OCI-LY7 (cell line): Measurements from ENCODE around the gene NFATC1. TPM values are rescaled to one million over a fixed set of nuclear protein-coding genes. Genes with fewer than 3 reads are reported as not detected.
A peak's percentile ranks its signal among the peaks of the same experiment; 100 is the strongest.

ENCODE experiments used
- BruUV-seq: library from RNA; stranded (reverse); fragments of 400-500 nt; replicated peaks from 2 replicates; lab custom pipeline; 2021; lab: Mats Ljungman, UMichigan
- CTCF ChIA-PET: fragments of 300-600 bp; sonication (Branson Sonifier 250); formaldehyde crosslinking; loops from one replicate; lab custom pipeline; 2022; ENCODE audit warnings: antibody characterized with exemption; ENCODE audit not compliant: unreplicated experiment; lab: Charles Lee
- POLR2A ChIA-PET: fragments of 300-600 bp; sonication (Branson Sonifier 250); formaldehyde crosslinking; loops from one replicate; lab custom pipeline; 2022; ENCODE audit warnings: antibody characterized with exemption; lab: Charles Lee
- DNase-seq: peaks from one replicate; pipeline ENCODE4 v3.0.0-alpha.2; 2015; ENCODE audit warnings: low spot score
- H2AFZ ChIP-seq: fragments of 200-600 bp; sonication (generic), shearing (Covaris generic); 2 replicates; pipeline ENCODE4 v1.6.1; 2014; ENCODE audit warnings: mild to moderate bottlenecking, antibody characterized with exemption, low read length, moderate library complexity
- H3K27ac ChIP-seq: fragments of 200-600 bp; sonication (generic); 2 replicates; pipeline ENCODE4 v1.5.1; 2014; ENCODE audit warnings: mixed run types, low read depth, mild to moderate bottlenecking, moderate library complexity, low read length, inconsistent platforms; ENCODE audit not compliant: poor library complexity, severe bottlenecking
- H3K36me3 ChIP-seq: fragments of 200-600 bp; sonication (generic); 2 replicates; pipeline ENCODE4 v1.6.1; 2014; ENCODE audit warnings: mild to moderate bottlenecking, antibody characterized with exemption, low read length, moderate library complexity, mixed read lengths; ENCODE audit not compliant: insufficient read depth
- H3K4me1 ChIP-seq: fragments of 200-600 bp; sonication (generic); 2 replicates; pipeline ENCODE4 v1.5.1; 2014; ENCODE audit warnings: mild to moderate bottlenecking, low read length; ENCODE audit not compliant: insufficient read depth, poor library complexity, severe bottlenecking
- H3K4me2 ChIP-seq: fragments of 200-600 bp; sonication (generic); 2 replicates; pipeline ENCODE4 v1.6.1; 2014; ENCODE audit warnings: mild to moderate bottlenecking, low read length
- H3K4me3 ChIP-seq: fragments of 200-600 bp; sonication (generic); 2 replicates; pipeline ENCODE4 v1.5.1; 2014; ENCODE audit warnings: mild to moderate bottlenecking, low read depth, low read length; ENCODE audit not compliant: poor library complexity, severe bottlenecking
- H3K79me2 ChIP-seq: fragments of 200-600 bp; sonication (generic); 2 replicates; pipeline ENCODE4 v1.6.1; 2016; ENCODE audit warnings: low read depth, mild to moderate bottlenecking, low read length, moderate library complexity, mixed read lengths; ENCODE audit not compliant: insufficient read depth
- H3K9me2 ChIP-seq: fragments of 200-600 bp; sonication (generic); 2 replicates; pipeline ENCODE4 v1.6.1; 2016; ENCODE audit warnings: mild to moderate bottlenecking, low read length, mixed read lengths; ENCODE audit not compliant: insufficient read depth
- H3K9me3 ChIP-seq: fragments of 200-600 bp; sonication (generic); 2 replicates; pipeline ENCODE4 v1.6.1; 2014; ENCODE audit warnings: mild to moderate bottlenecking, mixed run types, low read length, mixed read lengths
- H4K20me1 ChIP-seq: fragments of 200-600 bp; sonication (generic); 2 replicates; pipeline ENCODE4 v1.6.1; 2014; ENCODE audit warnings: mild to moderate bottlenecking, antibody characterized with exemption, low read length, moderate library complexity, mixed read lengths; ENCODE audit not compliant: insufficient read depth
- CTCF ChIP-seq: fragments of 200-600 bp; sonication (generic); conservative IDR thresholded peaks from 2 replicates; pipeline ENCODE4 v1.5.1; 2014; ENCODE audit warnings: mild to moderate bottlenecking, antibody characterized with exemption, low read length, moderate library complexity, mixed read lengths
- EZH2phosphoT487 ChIP-seq: fragments of 200-600 bp; sonication (generic); IDR thresholded peaks from 2 replicates; pipeline ENCODE4 v1.6.1; 2018; ENCODE audit warnings: low read depth, borderline replicate concordance, mild to moderate bottlenecking, mixed run types, antibody characterized with exemption, low read length, moderate library complexity, mixed read lengths
- intact Hi-C: fragments of 100-400 bp; cut with micrococcal nuclease; formaldehyde crosslinking; loops from one replicate; pipeline ENCODE4 v1.10.0; 2022; ENCODE audit not compliant: unreplicated experiment
- total RNA-seq, 2 experiments: library from RNA; depleted of rRNA in 1 of 2; stranded (reverse); fragments of >200 nt in 1 of 2; shearing (Covaris generic) in 1 of 2; gene quantifications; 2 replicates each; pipeline ENCODE4 v1.2.3, GENCODE V29; 2014 to 2022

Gene NFATC1
- total RNA-seq, 2 experiments from 2014 or later: 23.6 to 50.4 TPM

- Histone ChIP-seq H4K20me1 (no peaks in the 10 kb centered on the region), H3K79me2 (peaks cover 14% of the 10 kb centered on the region; the same call in 1 of the 2 replicates), H3K4me2 (peak overlapping the region; percentile 86), H3K9me2 (no peaks in the 10 kb centered on the region), H3K4me1 (peaks cover 49% of the 10 kb centered on the region), H3K36me3 (peaks cover 32% of the 10 kb centered on the region), H2AFZ (no peak overlapping the region), H3K9me3 (no peaks in the 10 kb centered on the region), H3K27ac (peak overlapping the region; percentile 97), H3K4me3 (peak overlapping the region; percentile 53)
- POLR2A ChIA-PET: interaction anchor here (1.0 kb wide), 1 partner anchor 64 kb away, joined by 3 read pairs; no protein-coding TSS in a partner anchor
- no peak for DNase-seq
- CTCF ChIA-PET: no interaction called here
- intact Hi-C loops: no loop called here
- no TSS peak for BruUV-seq
- TF ChIP-seq EZH2phosphoT487: no peak
- TF ChIP-seq CTCF: no peak
These were observed 63.4 kb downstream of the NFATC1 start for GRCh38 chr18:79458917-79459803.

- peaks cover 31% of the 10 kb centered on the region for H3K36me3 ChIP-seq
- intact Hi-C loops: loop anchor here (2.0 kb wide), 2 partner anchors 55 to 63 kb away; no protein-coding TSS in a partner anchor
- DNase-seq: peak; percentile 16
- peak overlapping the region; percentile 53 for H3K4me3 ChIP-seq
- POLR2A ChIA-PET: interaction anchor here (1.0 kb wide), 1 partner anchor 63 kb away, joined by 3 read pairs; no protein-coding TSS in a partner anchor
- H4K20me1 ChIP-seq: no peaks in the 10 kb centered on the region
- no peaks in the 10 kb centered on the region for H3K9me3 ChIP-seq
- TSS peak; percentile 94 for BruUV-seq
- H3K9me2 ChIP-seq: no peaks in the 10 kb centered on the region
- H3K4me2 ChIP-seq: peak overlapping the region; percentile 86
- H3K4me1 ChIP-seq: peaks cover 53% of the 10 kb centered on the region
- H2AFZ ChIP-seq: no peak overlapping the region
- H3K79me2 ChIP-seq: peaks cover 14% of the 10 kb centered on the region; the same call in 1 of the 2 replicates
- CTCF ChIA-PET: no interaction called here
- TF ChIP-seq CTCF (no peak), EZH2phosphoT487 (no peak)
- H3K27ac ChIP-seq: peak overlapping the region; percentile 97
These were observed 64.3 kb downstream of the NFATC1 start for GRCh38 chr18:79459946-79460480.
